CD4-positive, alpha-beta T cell treated with Interleukin-15 for 1 hour (primary cell): ENCODE results near the gene LONP2.
"Not testable (repeated sequence)": the region's sequence is repeated elsewhere in the genome, so short reads cannot be mapped to it uniquely, and the experiment has no call there.

Experiments
- DNase-seq: peaks from one replicate; pipeline ENCODE4 v3.0.0-alpha.2; 2020

The LONP2 gene

GRCh38 chr16:48342591-48342990 lies 98.5 kb downstream of the LONP2 start:
- DNase-seq: no peak

GRCh38 chr16:48347191-48347865 lies 103.2 kb downstream of the LONP2 start:
- no peak for DNase-seq

- no peak for DNase-seq
These were observed 103.9 kb downstream of the LONP2 start for GRCh38 chr16:48347980-48348379.

- no peak for DNase-seq
These were observed 106.6 kb downstream of the LONP2 start for GRCh38 chr16:48350736-48351135.

GRCh38 chr16:48352648-48353390 lies 108.7 kb downstream of the LONP2 start:
- DNase-seq: no peak

- DNase-seq: peak; percentile 76
These were observed 109.6 kb downstream of the LONP2 start for GRCh38 chr16:48353565-48354163.

- not testable (repeated sequence) for DNase-seq
These were observed 110.3 kb downstream of the LONP2 start for GRCh38 chr16:48354385-48354784.

GRCh38 chr16:48354877-48355855 lies 111.1 kb downstream of the LONP2 start:
- DNase-seq: no peak

GRCh38 chr16:48356633-48357376 lies 112.7 kb downstream of the LONP2 start:
- no peak for DNase-seq

- DNase-seq: no peak
These were observed 114.3 kb downstream of the LONP2 start for GRCh38 chr16:48358419-48358818.

GRCh38 chr16:48359983-48360382 lies 115.9 kb downstream of the LONP2 start:
- no peak for DNase-seq

- no peak for DNase-seq
These were observed 116.9 kb downstream of the LONP2 start for GRCh38 chr16:48361012-48361411.

GRCh38 chr16:48361540-48362144 lies 117.5 kb downstream of the LONP2 start:
- DNase-seq: no peak

GRCh38 chr16:48365025-48365600 lies 121.0 kb downstream of the LONP2 start:
- DNase-seq: no peak

- DNase-seq: peak; percentile 79
These were observed 121.6 kb downstream of the LONP2 start for GRCh38 chr16:48365601-48366164.

GRCh38 chr16:48366165-48367093 lies 122.3 kb downstream of the LONP2 start:
- peak; percentile 68 for DNase-seq

GRCh38 chr16:48367441-48368049 lies 123.4 kb downstream of the LONP2 start:
- DNase-seq: no peak

- no peak for DNase-seq
These were observed 125.7 kb downstream of the LONP2 start for GRCh38 chr16:48369765-48370164.

- no peak for DNase-seq
These were observed 126.1 kb downstream of the LONP2 start for GRCh38 chr16:48370229-48370628.
